ENCODE data around the gene DNAH2. TPM values are rescaled to one million over a fixed set of nuclear protein-coding genes. Genes with fewer than 3 reads are reported as not detected.

The DNAH2 gene
- total RNA-seq, 1 donor from 2014 or later, result 0.09 TPM

GRCh38 chr17:7774055-7774521, 56.5 kb downstream of the DNAH2 start:
- DNase-seq (ENCODE audit: low spot score), result no peak
- no peak overlapping the region for H3K4me3 Mint-ChIP-seq

GRCh38 chr17:7775051-7775450, 57.5 kb downstream of the DNAH2 start:
- no peak overlapping the region for H3K27ac ChIP-seq
- H3K4me2 ChIP-seq, result no peak overlapping the region
- H3K27me3 ChIP-seq, result no peaks in the 10 kb centered on the region
- H3K4me1 ChIP-seq, result no peaks in the 10 kb centered on the region
- H2AFZ ChIP-seq (replicated peaks), result no peak overlapping the region
- TF ChIP-seq CTCF (IDR thresholded peaks at IDR 0.05) (no peak), EZH2 (IDR thresholded peaks at IDR 0.05) (no peak), EZH2phosphoT487 (IDR thresholded peaks at IDR 0.05) (no peak)
- no peak overlapping the region for H3K4me3 Mint-ChIP-seq
- no peaks in the 10 kb centered on the region for H4K20me1 ChIP-seq (ENCODE audit: low read depth)
- no peak overlapping the region for H3K27ac Mint-ChIP-seq
- no peaks in the 10 kb centered on the region for H3K36me3 ChIP-seq
- no peaks in the 10 kb centered on the region for H3K36me3 Mint-ChIP-seq
- no peaks in the 10 kb centered on the region for H3K9me3 ChIP-seq (ENCODE audit: low read depth)
- no peaks in the 10 kb centered on the region for H3K9me3 Mint-ChIP-seq
- H3K27me3 Mint-ChIP-seq (ENCODE audit: insufficient read depth, low read depth), result peaks cover 6% of the 10 kb centered on the region
- H3K79me2 ChIP-seq (ENCODE audit: low read depth), result no peaks in the 10 kb centered on the region
- H3K4me1 Mint-ChIP-seq, result no peaks in the 10 kb centered on the region
- no peaks in the 10 kb centered on the region for H3F3A ChIP-seq (ENCODE audit: low read depth)
- no peak for DNase-seq (ENCODE audit: low spot score)
- H3K4me3 ChIP-seq, result no peak overlapping the region
- no peak overlapping the region for H3K9ac ChIP-seq

More at GRCh38 chr17:7774055-7774521, 56.5 kb downstream of the DNAH2 start:
- no peak overlapping the region for H3K4me3 ChIP-seq
- no peak overlapping the region for H3K27ac Mint-ChIP-seq
- no peaks in the 10 kb centered on the region for H3K27me3 ChIP-seq
- H3K4me1 Mint-ChIP-seq, result no peaks in the 10 kb centered on the region
- H3K9ac ChIP-seq, result no peak overlapping the region
- no peak overlapping the region for H3K4me2 ChIP-seq
- no peaks in the 10 kb centered on the region for H3K9me3 ChIP-seq (ENCODE audit: low read depth)
- H3F3A ChIP-seq (ENCODE audit: low read depth), result no peaks in the 10 kb centered on the region
- H3K36me3 ChIP-seq, result no peaks in the 10 kb centered on the region
- no peaks in the 10 kb centered on the region for H3K79me2 ChIP-seq (ENCODE audit: low read depth)
- peaks cover 6% of the 10 kb centered on the region for H3K27me3 Mint-ChIP-seq (ENCODE audit: insufficient read depth, low read depth)
- H3K27ac ChIP-seq, result no peak overlapping the region
- no peak overlapping the region for H2AFZ ChIP-seq (replicated peaks)
- no peaks in the 10 kb centered on the region for H4K20me1 ChIP-seq (ENCODE audit: low read depth)
- H3K36me3 Mint-ChIP-seq, result no peaks in the 10 kb centered on the region
- no peaks in the 10 kb centered on the region for H3K4me1 ChIP-seq
- H3K9me3 Mint-ChIP-seq, result no peaks in the 10 kb centered on the region
- TF ChIP-seq EZH2phosphoT487 (IDR thresholded peaks at IDR 0.05), result no peak
- no peak for TF ChIP-seq EZH2 (IDR thresholded peaks at IDR 0.05)
- TF ChIP-seq CTCF (IDR thresholded peaks at IDR 0.05), result no peak

GRCh38 chr17:7777017-7777416, 59.5 kb downstream of the DNAH2 start:
- Histone ChIP-seq H3K27me3 (no peaks in the 10 kb centered on the region), H2AFZ (replicated peaks) (no peak overlapping the region), H3K9me3 (ENCODE audit: low read depth) (no peaks in the 10 kb centered on the region), H3K9ac (no peak overlapping the region), H3K4me2 (no peak overlapping the region), H3K4me1 (no peaks in the 10 kb centered on the region), H4K20me1 (ENCODE audit: low read depth) (no peaks in the 10 kb centered on the region), H3K27ac (no peak overlapping the region), H3K36me3 (no peaks in the 10 kb centered on the region), H3K79me2 (ENCODE audit: low read depth) (no peaks in the 10 kb centered on the region), H3F3A (ENCODE audit: low read depth) (no peaks in the 10 kb centered on the region), H3K4me3 (no peak overlapping the region)
- Mint-ChIP-seq H3K4me1 (no peaks in the 10 kb centered on the region), H3K36me3 (no peaks in the 10 kb centered on the region), H3K27me3 (ENCODE audit: insufficient read depth, low read depth) (peaks cover 6% of the 10 kb centered on the region), H3K4me3 (no peak overlapping the region), H3K9me3 (no peaks in the 10 kb centered on the region), H3K27ac (no peak overlapping the region)
- no peak for DNase-seq (ENCODE audit: low spot score)
- TF ChIP-seq CTCF (IDR thresholded peaks at IDR 0.05) (no peak), EZH2 (IDR thresholded peaks at IDR 0.05) (no peak), EZH2phosphoT487 (IDR thresholded peaks at IDR 0.05) (no peak)

All from neural progenitor cell (in vitro differentiated cells).